ENCODE measurements around the gene LHX4. TPM values are rescaled to one million over a fixed set of nuclear protein-coding genes. Genes with fewer than 3 reads are reported as not detected.

LHX4 gene
- total and polyA plus RNA-seq, 2 of the 13 experiments (the other 11 are each of a cell fraction or from before 2014, with no cell fraction given) = 0.03 to 0.07 TPM

DNA sequence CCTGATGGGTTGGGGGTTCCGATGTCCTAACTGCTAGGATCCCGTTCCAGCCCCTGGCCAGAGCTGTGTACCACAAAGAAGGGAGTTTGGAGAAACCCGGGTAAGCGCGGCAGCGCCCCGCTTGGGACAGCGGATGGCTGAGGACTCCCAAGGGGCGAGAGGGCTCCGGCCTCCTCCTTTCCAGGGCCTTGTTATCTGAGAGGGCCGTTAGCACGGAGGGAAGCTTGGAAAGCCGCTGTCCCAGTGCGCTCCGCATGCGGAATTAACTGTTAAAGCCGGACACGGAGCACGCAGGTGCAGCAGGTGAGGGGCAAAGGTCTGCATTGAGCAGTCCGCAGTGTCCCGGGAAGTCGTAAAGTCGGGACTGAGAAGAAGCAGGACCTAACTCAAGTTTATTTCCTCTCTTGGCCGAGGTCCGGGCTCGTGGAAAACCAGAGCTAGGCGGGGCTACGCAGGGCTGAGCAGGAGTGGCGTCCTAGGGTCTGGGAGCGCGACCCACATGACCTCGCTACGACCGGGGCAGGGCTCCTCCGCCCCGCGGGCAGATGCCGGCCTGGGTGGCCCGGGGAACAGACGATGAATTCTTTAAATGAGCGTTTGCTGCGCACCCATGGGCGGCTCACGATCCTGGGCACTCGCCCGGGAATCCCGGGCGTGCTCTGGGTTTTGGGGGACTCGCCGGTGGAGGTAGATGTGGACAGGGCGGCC, 4.5 kb downstream of the LHX4 start:
- H3K27ac ChIP-seq (ENCODE audit: extremely low read length, insufficient read depth, low read length) = no peak overlapping the region
- H3K27me3 ChIP-seq (ENCODE audit: control insufficient read depth in 1 of 2, insufficient read depth in 2 of 2, low read length in 2 of 2) = peaks cover 17 to 90% of the 10 kb centered on the region in 2 experiments
- DNase-seq (ENCODE audit: low spot score) = no peak
- H3K9ac ChIP-seq (ENCODE audit: insufficient read depth, low read depth, low read length) = no peak overlapping the region
- BruUV-seq (replicated peaks) = no TSS peak
- TF ChIP-seq, protein P1, sequence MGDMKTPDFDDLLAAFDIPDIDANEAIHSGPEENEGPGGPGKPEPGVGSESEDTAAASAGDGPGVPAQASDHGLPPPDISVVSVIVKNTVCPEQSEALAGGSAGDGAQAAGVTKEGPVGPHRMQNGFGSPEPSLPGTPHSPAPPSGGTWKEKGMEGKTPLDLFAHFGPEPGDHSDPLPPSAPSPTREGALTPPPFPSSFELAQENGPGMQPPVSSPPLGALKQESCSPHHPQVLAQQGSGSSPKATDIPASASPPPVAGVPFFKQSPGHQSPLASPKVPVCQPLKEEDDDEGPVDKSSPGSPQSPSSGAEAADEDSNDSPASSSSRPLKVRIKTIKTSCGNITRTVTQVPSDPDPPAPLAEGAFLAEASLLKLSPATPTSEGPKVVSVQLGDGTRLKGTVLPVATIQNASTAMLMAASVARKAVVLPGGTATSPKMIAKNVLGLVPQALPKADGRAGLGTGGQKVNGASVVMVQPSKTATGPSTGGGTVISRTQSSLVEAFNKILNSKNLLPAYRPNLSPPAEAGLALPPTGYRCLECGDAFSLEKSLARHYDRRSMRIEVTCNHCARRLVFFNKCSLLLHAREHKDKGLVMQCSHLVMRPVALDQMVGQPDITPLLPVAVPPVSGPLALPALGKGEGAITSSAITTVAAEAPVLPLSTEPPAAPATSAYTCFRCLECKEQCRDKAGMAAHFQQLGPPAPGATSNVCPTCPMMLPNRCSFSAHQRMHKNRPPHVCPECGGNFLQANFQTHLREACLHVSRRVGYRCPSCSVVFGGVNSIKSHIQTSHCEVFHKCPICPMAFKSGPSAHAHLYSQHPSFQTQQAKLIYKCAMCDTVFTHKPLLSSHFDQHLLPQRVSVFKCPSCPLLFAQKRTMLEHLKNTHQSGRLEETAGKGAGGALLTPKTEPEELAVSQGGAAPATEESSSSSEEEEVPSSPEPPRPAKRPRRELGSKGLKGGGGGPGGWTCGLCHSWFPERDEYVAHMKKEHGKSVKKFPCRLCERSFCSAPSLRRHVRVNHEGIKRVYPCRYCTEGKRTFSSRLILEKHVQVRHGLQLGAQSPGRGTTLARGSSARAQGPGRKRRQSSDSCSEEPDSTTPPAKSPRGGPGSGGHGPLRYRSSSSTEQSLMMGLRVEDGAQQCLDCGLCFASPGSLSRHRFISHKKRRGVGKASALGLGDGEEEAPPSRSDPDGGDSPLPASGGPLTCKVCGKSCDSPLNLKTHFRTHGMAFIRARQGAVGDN (CRISPR knock-in tag; IDR thresholded peaks at IDR 0.05) = peak; percentile 32
- TF ChIP-seq POGZ (CRISPR knock-in tag; IDR thresholded peaks at IDR 0.05) (no peak), EZH2 (conservative IDR thresholded peaks at IDR 0.05; ENCODE audit: low read depth, low read length) (peak; percentile 80), ZNF350 (CRISPR knock-in tag; IDR thresholded peaks at IDR 0.05; ENCODE audit: borderline replicate concordance, low read depth) (peak; percentile 40; the same call in 1 of the 2 replicates), PCBP1 (IDR thresholded peaks at IDR 0.05; ENCODE audit: borderline replicate concordance, low read depth, low read length) (no peak), HOXA5 (CRISPR knock-in tag; IDR thresholded peaks at IDR 0.05) (no peak), MXI1 (IDR thresholded peaks at IDR 0.05; ENCODE audit: borderline replicate concordance, low read depth, low read length) (no peak), ZEB1 (IDR thresholded peaks at IDR 0.05; ENCODE audit: insufficient replicate concordance, low read depth) (peak; percentile 65), SCMH1 (CRISPR knock-in tag; IDR thresholded peaks at IDR 0.05; ENCODE audit: borderline replicate concordance) (no peak)
- TF ChIP-seq, protein P2, sequence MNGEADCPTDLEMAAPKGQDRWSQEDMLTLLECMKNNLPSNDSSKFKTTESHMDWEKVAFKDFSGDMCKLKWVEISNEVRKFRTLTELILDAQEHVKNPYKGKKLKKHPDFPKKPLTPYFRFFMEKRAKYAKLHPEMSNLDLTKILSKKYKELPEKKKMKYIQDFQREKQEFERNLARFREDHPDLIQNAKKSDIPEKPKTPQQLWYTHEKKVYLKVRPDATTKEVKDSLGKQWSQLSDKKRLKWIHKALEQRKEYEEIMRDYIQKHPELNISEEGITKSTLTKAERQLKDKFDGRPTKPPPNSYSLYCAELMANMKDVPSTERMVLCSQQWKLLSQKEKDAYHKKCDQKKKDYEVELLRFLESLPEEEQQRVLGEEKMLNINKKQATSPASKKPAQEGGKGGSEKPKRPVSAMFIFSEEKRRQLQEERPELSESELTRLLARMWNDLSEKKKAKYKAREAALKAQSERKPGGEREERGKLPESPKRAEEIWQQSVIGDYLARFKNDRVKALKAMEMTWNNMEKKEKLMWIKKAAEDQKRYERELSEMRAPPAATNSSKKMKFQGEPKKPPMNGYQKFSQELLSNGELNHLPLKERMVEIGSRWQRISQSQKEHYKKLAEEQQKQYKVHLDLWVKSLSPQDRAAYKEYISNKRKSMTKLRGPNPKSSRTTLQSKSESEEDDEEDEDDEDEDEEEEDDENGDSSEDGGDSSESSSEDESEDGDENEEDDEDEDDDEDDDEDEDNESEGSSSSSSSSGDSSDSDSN (CRISPR knock-in tag; IDR thresholded peaks at IDR 0.05) = 0 out of 2 replicates have a peak, but pooled peaks have one; percentile 25
- intact Hi-C loops (cut with micrococcal nuclease; ENCODE audit: unreplicated experiment) (no loop called here), in situ Hi-C loops (cut with HindIII; ENCODE audit: extremely low pct_ligation_motif_present, low pct_unique_long_range_greater_than_20kb) (no loop called here)
- H3K9me3 ChIP-seq (ENCODE audit: low read length) = no peaks in the 10 kb centered on the region
- H2AFZ ChIP-seq (ENCODE audit: low read length) = no peak overlapping the region
- FAIRE-seq = no peak
- H3K4me2 ChIP-seq (ENCODE audit: low read depth, low read length) = peak overlapping the region; percentile 69
- 3% methylated on average over 19 of the region's 51 CpGs for WGBS (ENCODE audit: low lambda C conversion rate)
- peaks cover 10% of the 10 kb centered on the region; the same call in 1 of the 2 replicates for H4K20me1 ChIP-seq (ENCODE audit: insufficient read depth, low read length)
- no peaks in the 10 kb centered on the region for H3K36me3 ChIP-seq (replicated peaks in 1 of 2; ENCODE audit: control insufficient read depth in 1 of 2, insufficient read depth in 2 of 2, low read length in 2 of 2)
- H3K4me1 ChIP-seq (ENCODE audit: insufficient read depth, low read length) = peaks cover 30% of the 10 kb centered on the region; the same call in 1 of the 2 replicates
- peak; percentile 56 for ATAC-seq
- H3K79me2 ChIP-seq (ENCODE audit: insufficient read depth, low read length) = no peaks in the 10 kb centered on the region
- ChIA-PET POLR2A (no interaction called here), CTCF (ENCODE audit: low intra/inter-chr PET ratio, low total read pairs) (interaction anchor here (0.6 kb wide), 1 partner anchor 19 kb away, joined by 3 read pairs; no protein-coding TSS in a partner anchor)
- peak overlapping the region; percentile 9 to 56 (median 21); a peak in 2 of 6 replicates for H3K4me3 ChIP-seq (replicated peaks in 1 of 3; ENCODE audit: insufficient read depth in 1 of 3, low read depth in 2 of 3, low read length in 3 of 3)
